NT2/D1 (cell line): ENCODE measurements around the gene DOCK2.

ENCODE experiments used
- SUZ12 ChIP-seq: IDR thresholded peaks from 2 replicates; pipeline ENCODE4 v1.6.1; 2011; ENCODE audit not compliant: insufficient read length, insufficient read depth; ENCODE audit errors: extremely low read depth
- YY1 ChIP-seq: IDR thresholded peaks from 2 replicates; pipeline ENCODE4 v1.6.1; 2011; ENCODE audit not compliant: insufficient read length, insufficient read depth
- ZNF274 ChIP-seq: IDR thresholded peaks from 2 replicates; pipeline ENCODE4 v1.6.1; 2011; ENCODE audit warnings: mild to moderate bottlenecking, low read depth, low read length

GRCh38 chr5:169748174-169748573, 111.1 kb downstream of the DOCK2 start:
- TF ChIP-seq SUZ12 (no peak), YY1 (no peak), ZNF274 (no peak)
